Testis (tissue), 3 donors: ENCODE data around the gene SPIRE1. TPM values are rescaled to one million over a fixed set of nuclear protein-coding genes. Genes with fewer than 3 reads are reported as not detected.

Experiments
- DNase-seq: peaks from one replicate; pipeline ENCODE4 v3.0.0-alpha.2; 2019
- H3K27ac ChIP-seq, 2 donors: fragments of 200-600 bp; sonication (generic); one replicate each; pipeline ENCODE4 v1.5.1; 2019
- H3K27me3 ChIP-seq: fragments of 200-600 bp; sonication (generic); one replicate; pipeline ENCODE4 v1.5.1; 2019
- H3K36me3 ChIP-seq: fragments of 200-600 bp; sonication (generic); one replicate; pipeline ENCODE4 v1.5.1; 2017; ENCODE audit warnings: low read depth; ENCODE audit errors: missing control alignments
- H3K4me1 ChIP-seq: fragments of 200-600 bp; sonication (generic); one replicate; pipeline ENCODE4 v1.5.1; 2019
- H3K4me3 ChIP-seq, 2 donors: fragments of 200-600 bp; sonication (generic); one replicate each; pipeline ENCODE4 v1.5.1; 2017 to 2019
- H3K9me3 ChIP-seq: fragments of 200-600 bp; sonication (generic); one replicate; pipeline ENCODE4 v1.5.1; 2017
- CTCF ChIP-seq, 3 experiments: fragments of 450-650 bp in 2 of 3; fragments of 200-600 bp in 1 of 3; sonication (generic) in 1 of 3; IDR thresholded peaks; one replicate each; pipeline ENCODE4 v1.5.1; 2016 to 2019; ENCODE audit warnings: antibody characterized with exemption in 3 of 3, mild to moderate bottlenecking in 2 of 3, moderate library complexity in 1 of 3
- POLR2A ChIP-seq: fragments of 450-650 bp; IDR thresholded peaks from one replicate; pipeline ENCODE4 v1.6.1; 2017; ENCODE audit warnings: antibody characterized with exemption, mild to moderate bottlenecking, moderate library complexity
- WGBS, 2 donors: methylation state at CpG; one replicate each; pipeline ENCODE4 v1.1.5; 2018; 5-methylcytosine and 5-hydroxymethylcytosine counted together
- intact Hi-C: fragments of 100-400 bp; cut with DNase I; formaldehyde crosslinking; loops from one replicate; pipeline ENCODE4 v1.15.1; 2023; ENCODE audit warnings: low total_unique reads
- polyA plus RNA-seq: library from polyadenylated mRNA; stranded (reverse); fragments of 350-450 nt; fragmentation: Illumina TruSeq; extraction: RNeasy Lipid Tissue Mini Kit (QIAGEN cat#74804); gene quantifications from one replicate; pipeline ENCODE4 v1.2.3, GENCODE V29; 2014; ENCODE audit warnings: low read depth, low replicate concordance; ENCODE audit not compliant: insufficient read depth
- total RNA-seq, 2 donors: library from RNA; depleted of rRNA; stranded (reverse); fragments of >200 nt; gene quantifications; one replicate each; pipeline ENCODE4 v1.2.3, GENCODE V29; 2016

Gene SPIRE1
- total and polyA plus RNA-seq, 3 donors from 2014 or later = 46.8 to 83.5 (median 67.6) TPM

- Histone ChIP-seq H3K27ac (peak overlapping the region; percentile 82 to 98), H3K4me1 (peaks cover 13% of the 10 kb centered on the region), H3K9me3 (no peaks in the 10 kb centered on the region), H3K36me3 (no peaks in the 10 kb centered on the region), H3K4me3 (peak overlapping the region; percentile 65 to 86), H3K27me3 (no peaks in the 10 kb centered on the region)
- TF ChIP-seq CTCF (IDR thresholded peaks at IDR 0.05) = no peak
- TF ChIP-seq POLR2A = no peak
- DNase-seq = peak; percentile 63
- intact Hi-C loops = loop anchor here (5.0 to 10.0 kb wide), 3 partner anchors 266 to 374 kb away; partner anchors contain the start of gene AFG3L2
- 21 to 30% methylated on average over 21 to 32 of the region's 42 CpGs for WGBS, 2 donors
Observed at GRCh38 chr18:12658426-12659138, 675 bp upstream of the SPIRE1 start.

- Histone ChIP-seq H3K36me3 (no peaks in the 10 kb centered on the region), H3K27ac (peak overlapping the region; percentile 96 to 98), H3K4me1 (peaks cover 22% of the 10 kb centered on the region), H3K4me3 (peak overlapping the region; percentile 86 to 93), H3K27me3 (no peaks in the 10 kb centered on the region), H3K9me3 (no peaks in the 10 kb centered on the region)
- 1% methylated on average over 22 to 25 of the region's 89 CpGs for WGBS, 2 donors
- intact Hi-C loops = loop anchor here (5.0 to 10.0 kb wide), 3 partner anchors 265 to 372 kb away; partner anchors contain the start of gene AFG3L2
- TF ChIP-seq POLR2A = no peak
- no peak for TF ChIP-seq CTCF (IDR thresholded peaks at IDR 0.05)
- DNase-seq = peak; percentile 47
Observed at GRCh38 chr18:12656938-12657683, 796 bp downstream of the SPIRE1 start.

- intact Hi-C loops = loop anchor here (5.0 to 10.0 kb wide), 3 partner anchors 264 to 372 kb away; partner anchors contain the start of gene AFG3L2
- H3K27me3 ChIP-seq = no peaks in the 10 kb centered on the region
- H3K4me1 ChIP-seq = peaks cover 22% of the 10 kb centered on the region
- TF ChIP-seq CTCF (IDR thresholded peaks at IDR 0.05) (no peak), POLR2A (no peak)
- no peaks in the 10 kb centered on the region for H3K9me3 ChIP-seq
- H3K27ac ChIP-seq = peak overlapping the region; percentile 96 to 98
- DNase-seq = no peak
- H3K36me3 ChIP-seq = no peaks in the 10 kb centered on the region
- 5 to 7% methylated on average over 3 of the region's 3 CpGs for WGBS, 2 donors
- H3K4me3 ChIP-seq = peak overlapping the region; percentile 86 to 93
Observed at GRCh38 chr18:12656605-12656937, 1.3 kb downstream of the SPIRE1 start.

- TF ChIP-seq POLR2A (no peak), CTCF (IDR thresholded peaks at IDR 0.05) (no peak)
- WGBS, 2 donors = 79 to 96% methylated on average over 1 of the region's 1 CpG
- Histone ChIP-seq H3K4me3 (no peak overlapping the region), H3K9me3 (no peaks in the 10 kb centered on the region), H3K36me3 (no peaks in the 10 kb centered on the region), H3K4me1 (peaks cover 22% of the 10 kb centered on the region), H3K27ac (no peak overlapping the region), H3K27me3 (no peaks in the 10 kb centered on the region)
- intact Hi-C loops = loop anchor here (5.0 to 10.0 kb wide), 3 partner anchors 263 to 370 kb away; partner anchors contain the start of gene AFG3L2
- no peak for DNase-seq
Observed at GRCh38 chr18:12654971-12655370, 2.9 kb downstream of the SPIRE1 start.
